HG03280 (cell line): ENCODE results near the gene TSSK6.

Experiments
- ATAC-seq: cut with Tn5 transposase; IDR thresholded peaks from one replicate; pipeline ENCODE4 v1.9.1; 2021; ENCODE audit warnings: mild to moderate bottlenecking, moderate library complexity; ENCODE audit not compliant: unreplicated experiment

The TSSK6 gene

DNA sequence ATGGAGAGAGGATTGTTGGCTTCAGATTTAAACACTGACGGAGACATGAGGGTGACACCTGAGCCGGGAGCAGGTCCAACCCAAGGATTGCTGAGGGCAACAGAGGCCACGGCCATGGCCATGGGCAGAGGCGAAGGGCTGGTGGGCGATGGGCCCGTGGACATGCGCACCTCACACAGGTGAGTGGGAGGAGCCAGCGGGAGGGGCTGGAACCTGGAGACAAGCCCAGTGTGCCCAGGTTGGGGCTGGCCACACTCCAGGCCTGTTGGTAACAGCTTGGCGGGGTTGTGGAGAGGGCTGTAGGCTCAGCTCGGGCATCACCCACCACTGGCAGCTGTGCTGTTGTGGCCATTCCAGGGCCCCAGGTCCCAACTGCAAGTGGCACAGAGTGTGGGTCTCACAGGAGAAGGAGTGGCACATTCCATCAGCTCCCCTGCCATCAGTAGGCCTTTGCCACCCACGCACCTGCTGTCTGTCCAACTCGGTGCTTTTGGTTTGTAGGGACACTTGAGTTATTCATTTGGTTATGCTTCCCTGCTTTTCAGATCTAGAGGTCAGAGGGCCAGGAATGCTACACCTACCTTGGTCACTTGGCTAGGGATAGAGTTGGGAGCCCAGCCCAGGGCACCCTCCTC lies 49.8 kb downstream of the TSSK6 start:
- no peak for ATAC-seq

DNA sequence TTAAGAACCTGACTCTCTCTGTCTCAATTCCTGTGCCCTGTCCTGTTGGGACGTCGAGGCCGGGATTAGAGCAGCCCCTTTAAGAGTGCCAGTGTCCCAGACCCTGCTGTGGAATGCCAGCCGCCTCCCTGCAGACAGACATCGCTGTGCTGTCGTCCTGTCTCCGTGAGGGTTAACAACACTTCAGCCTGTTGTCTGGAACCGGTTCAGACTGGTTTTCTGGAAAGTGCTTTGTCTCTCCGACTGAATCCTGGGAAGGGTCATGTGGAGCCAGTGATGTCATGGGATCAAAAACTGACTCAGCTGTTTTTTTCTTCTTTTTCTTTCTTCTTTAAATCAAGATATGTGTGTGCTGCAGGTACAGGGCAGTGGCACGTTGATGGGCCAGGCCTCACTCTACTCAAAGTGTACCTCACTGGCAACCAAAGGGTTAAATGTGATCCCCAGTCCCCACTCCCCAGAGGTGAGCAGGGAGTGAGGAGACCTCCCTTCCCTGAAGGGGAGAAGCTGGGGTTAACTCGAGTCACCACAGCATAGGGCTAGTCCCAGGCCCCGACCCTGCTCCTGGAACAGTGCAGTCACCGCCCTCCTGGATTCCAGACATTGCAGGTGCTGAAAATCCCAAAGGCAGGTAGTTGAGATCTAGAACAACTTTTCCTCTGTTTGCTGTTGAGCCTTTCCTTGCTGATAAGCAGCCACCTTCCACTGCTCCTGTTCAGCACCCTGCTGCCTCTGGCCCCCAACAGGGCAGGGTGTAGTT lies 50.8 kb downstream of the TSSK6 start:
- no peak for ATAC-seq
